OCI-LY3 (cell line): Measurements from ENCODE around the gene PEX26.

Experiments
- H2AFZ ChIP-seq: fragments of 200-600, 300-600 bp; shearing (Covaris generic); 2 replicates; pipeline ENCODE4 v1.6.0; 2014; ENCODE audit warnings: antibody characterized with exemption, low read depth, low read length
- H3K27ac ChIP-seq: fragments of 200-600, 300-600 bp; sonication (generic); 2 replicates; pipeline ENCODE4 v1.5.1; 2014; ENCODE audit warnings: mild to moderate bottlenecking, low read length, moderate library complexity, mixed read lengths
- H3K27me3 ChIP-seq: fragments of 200-600, 300-600 bp; sonication (generic); 2 replicates; pipeline ENCODE4 v1.6.1; 2014; ENCODE audit warnings: low read depth, low read length, mixed read lengths
- H3K36me3 ChIP-seq: fragments of 200-600, 300-600 bp; sonication (generic); replicated peaks from 2 replicates; pipeline ENCODE3; 2014; ENCODE audit warnings: low read depth, low read length, mixed read lengths
- H3K4me1 ChIP-seq: fragments of 300-600, 200-600 bp; sonication (generic); 2 replicates; pipeline ENCODE4 v1.6.1; 2014; ENCODE audit warnings: low read length, mixed read lengths
- H3K4me2 ChIP-seq: fragments of 200-600, 300-600 bp; sonication (generic); 2 replicates; pipeline ENCODE4 v1.6.1; 2014; ENCODE audit warnings: low read length, mixed read lengths
- H3K4me3 ChIP-seq: fragments of 300-600, 200-600 bp; sonication (generic); 2 replicates; pipeline ENCODE4 v1.5.1; 2014; ENCODE audit warnings: antibody characterized with exemption, mild to moderate bottlenecking, low read length, moderate library complexity
- H3K79me2 ChIP-seq: fragments of 300-600, 200-600 bp; shearing (Covaris generic); 2 replicates; pipeline ENCODE4 v1.6.1; 2014; ENCODE audit warnings: mild to moderate bottlenecking, low read length, mixed read lengths
- H3K9ac ChIP-seq: fragments of 300-600, 200-600 bp; shearing (Covaris generic); 2 replicates; pipeline ENCODE4 v1.6.0; 2014; ENCODE audit warnings: mild to moderate bottlenecking, low read length, moderate library complexity
- H3K9me3 ChIP-seq: fragments of 200-600, 300-600 bp; shearing (Covaris generic); 2 replicates; pipeline ENCODE4 v1.6.1; 2014; ENCODE audit warnings: low read length, mixed read lengths; ENCODE audit not compliant: insufficient read depth
- H4K20me1 ChIP-seq: fragments of 200-600, 300-600 bp; sonication (generic); 2 replicates; pipeline ENCODE4 v1.6.1; 2016; ENCODE audit warnings: low read length, mixed read lengths; ENCODE audit not compliant: insufficient read depth
- EZH2phosphoT487 ChIP-seq: fragments of 200-600 bp; shearing (Covaris generic); IDR thresholded peaks from 2 replicates; pipeline ENCODE4 v1.6.1; 2018; ENCODE audit warnings: antibody characterized with exemption, mixed run types, low read depth
- TF ChIP-seq, protein P1 (sequence below): fragments of 200-600, 300-600 bp; sonication (generic); IDR thresholded peaks from 2 replicates; pipeline ENCODE4 v1.5.1; 2014; ENCODE audit warnings: antibody characterized with exemption, low read length, low read depth

The PEX26 gene

GRCh38 chr22:18091916-18092526 lies 14.2 kb downstream of the PEX26 start:
- 0 out of 2 replicates have a peak overlapping the region, but pooled peaks have one; percentile 22 for H3K27ac ChIP-seq
- no peaks in the 10 kb centered on the region for H3K27me3 ChIP-seq
- peaks cover 51% of the 10 kb centered on the region for H3K36me3 ChIP-seq
- peak overlapping the region; percentile 19; the same call in 1 of the 2 replicates for H3K4me2 ChIP-seq
- TF ChIP-seq, protein P1, sequence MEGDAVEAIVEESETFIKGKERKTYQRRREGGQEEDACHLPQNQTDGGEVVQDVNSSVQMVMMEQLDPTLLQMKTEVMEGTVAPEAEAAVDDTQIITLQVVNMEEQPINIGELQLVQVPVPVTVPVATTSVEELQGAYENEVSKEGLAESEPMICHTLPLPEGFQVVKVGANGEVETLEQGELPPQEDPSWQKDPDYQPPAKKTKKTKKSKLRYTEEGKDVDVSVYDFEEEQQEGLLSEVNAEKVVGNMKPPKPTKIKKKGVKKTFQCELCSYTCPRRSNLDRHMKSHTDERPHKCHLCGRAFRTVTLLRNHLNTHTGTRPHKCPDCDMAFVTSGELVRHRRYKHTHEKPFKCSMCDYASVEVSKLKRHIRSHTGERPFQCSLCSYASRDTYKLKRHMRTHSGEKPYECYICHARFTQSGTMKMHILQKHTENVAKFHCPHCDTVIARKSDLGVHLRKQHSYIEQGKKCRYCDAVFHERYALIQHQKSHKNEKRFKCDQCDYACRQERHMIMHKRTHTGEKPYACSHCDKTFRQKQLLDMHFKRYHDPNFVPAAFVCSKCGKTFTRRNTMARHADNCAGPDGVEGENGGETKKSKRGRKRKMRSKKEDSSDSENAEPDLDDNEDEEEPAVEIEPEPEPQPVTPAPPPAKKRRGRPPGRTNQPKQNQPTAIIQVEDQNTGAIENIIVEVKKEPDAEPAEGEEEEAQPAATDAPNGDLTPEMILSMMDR: no peak
- no peak for TF ChIP-seq EZH2phosphoT487
- H3K9ac ChIP-seq: no peak overlapping the region
- peaks cover 32% of the 10 kb centered on the region for H3K4me1 ChIP-seq
- no peaks in the 10 kb centered on the region for H3K79me2 ChIP-seq
- H4K20me1 ChIP-seq: no peaks in the 10 kb centered on the region
- H3K9me3 ChIP-seq: no peaks in the 10 kb centered on the region
- no peak overlapping the region for H3K4me3 ChIP-seq
- no peak overlapping the region for H2AFZ ChIP-seq

DNA sequence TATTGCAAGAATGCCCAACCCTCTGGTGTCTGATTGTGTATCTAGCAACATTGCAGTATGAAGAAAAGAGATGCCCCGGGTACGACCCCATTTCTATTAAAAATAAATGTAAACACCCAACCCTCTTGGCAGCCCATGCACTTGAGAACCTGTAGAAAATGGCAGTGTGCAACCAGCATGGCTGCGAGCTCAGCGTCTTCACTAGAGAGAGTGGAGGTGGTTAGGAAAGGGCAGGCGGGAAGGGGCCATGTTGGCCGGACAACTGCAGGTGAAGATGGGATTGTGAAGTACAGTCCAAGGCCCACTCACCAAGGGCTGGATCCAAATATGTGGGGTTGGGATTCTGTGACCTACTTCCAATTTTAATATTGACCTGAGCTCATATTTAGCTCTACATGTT lies 15.9 kb downstream of the PEX26 start:
- no peaks in the 10 kb centered on the region for H4K20me1 ChIP-seq
- H3K4me1 ChIP-seq: peaks cover 31% of the 10 kb centered on the region
- no peak overlapping the region for H2AFZ ChIP-seq
- H3K79me2 ChIP-seq: no peaks in the 10 kb centered on the region
- peaks cover 40% of the 10 kb centered on the region for H3K36me3 ChIP-seq
- no peak overlapping the region for H3K4me3 ChIP-seq
- no peak for TF ChIP-seq EZH2phosphoT487
- TF ChIP-seq, protein P1: no peak
- no peak overlapping the region for H3K4me2 ChIP-seq
- H3K9ac ChIP-seq: no peak overlapping the region
- no peak overlapping the region for H3K27ac ChIP-seq
- H3K27me3 ChIP-seq: no peaks in the 10 kb centered on the region
- no peaks in the 10 kb centered on the region for H3K9me3 ChIP-seq

DNA sequence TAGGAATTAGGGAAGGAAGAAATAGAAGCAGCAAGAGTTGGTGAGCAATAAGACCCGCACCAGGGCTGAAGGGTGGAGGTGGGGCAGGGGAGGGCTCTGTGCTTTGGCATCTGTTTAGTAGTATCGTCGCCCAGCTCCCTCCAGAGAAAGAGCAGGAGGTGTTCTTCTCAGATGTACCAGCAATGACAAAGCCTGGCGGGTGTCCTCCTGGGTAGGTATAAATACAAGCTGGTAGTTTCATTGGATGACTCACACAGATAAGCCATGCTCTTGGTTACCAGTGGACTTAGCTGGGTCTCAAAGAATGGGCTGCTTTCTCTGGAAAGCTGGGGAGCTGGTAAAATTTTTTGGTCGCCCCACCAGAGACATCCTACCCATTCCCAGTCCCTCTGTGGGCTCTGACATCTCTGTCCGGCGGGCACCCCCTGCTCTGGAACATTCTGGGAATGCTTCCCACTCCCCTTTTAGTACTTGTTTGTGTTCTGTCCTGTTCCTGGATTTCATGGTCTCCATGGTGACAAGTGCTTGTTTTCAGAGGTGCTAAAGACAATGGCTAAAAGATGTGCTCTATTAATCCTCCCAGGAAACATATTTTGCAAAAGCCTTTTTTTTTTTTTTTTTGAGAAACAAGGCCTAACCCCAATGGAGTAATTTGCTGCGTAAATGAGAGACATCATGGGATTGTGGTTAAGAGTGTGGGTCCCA lies 17.5 kb downstream of the PEX26 start:
- Histone ChIP-seq H3K79me2 (no peaks in the 10 kb centered on the region), H3K36me3 (peaks cover 31% of the 10 kb centered on the region)

GRCh38 chr22:18096823-18097222 lies 19.0 kb downstream of the PEX26 start:
- Histone ChIP-seq H3K27ac (peak overlapping the region; percentile 26; the same call in 1 of the 2 replicates), H3K4me2 (no peak overlapping the region), H3K36me3 (peaks cover 23% of the 10 kb centered on the region), H3K4me3 (no peak overlapping the region), H3K4me1 (peaks cover 19% of the 10 kb centered on the region), H3K9ac (no peak overlapping the region), H3K9me3 (no peaks in the 10 kb centered on the region), H3K79me2 (no peaks in the 10 kb centered on the region), H3K27me3 (no peaks in the 10 kb centered on the region), H2AFZ (no peak overlapping the region), H4K20me1 (no peaks in the 10 kb centered on the region)
- no peak for TF ChIP-seq EZH2phosphoT487
- TF ChIP-seq, protein P1: no peak

More for the DNA sequence above, 17.5 kb downstream of the PEX26 start:
- TF ChIP-seq, protein P1: no peak
- no peak for TF ChIP-seq EZH2phosphoT487
- H3K4me1 ChIP-seq: peaks cover 24% of the 10 kb centered on the region
- H3K9ac ChIP-seq: no peak overlapping the region
- H3K4me3 ChIP-seq: no peak overlapping the region
- no peak overlapping the region for H3K4me2 ChIP-seq
- no peaks in the 10 kb centered on the region for H3K27me3 ChIP-seq
- no peaks in the 10 kb centered on the region for H3K9me3 ChIP-seq
- H3K27ac ChIP-seq: no peak overlapping the region
- no peak overlapping the region for H2AFZ ChIP-seq
- no peaks in the 10 kb centered on the region for H4K20me1 ChIP-seq
